Stimulated activated CD4-positive, alpha-beta T cell treated with anti-CD3 and anti-CD28 coated beads, Interleukin-1b, Interleukin-23, amount 100 ng/mL, for 48 hours (primary cell): Measurements from ENCODE around the gene SLC9A1.
"Not testable (repeated sequence)": the region's sequence is repeated elsewhere in the genome, so short reads cannot be mapped to it uniquely, and the experiment has no call there.

Experiments
- DNase-seq: peaks from one replicate; pipeline ENCODE4 v3.0.0-alpha.2; 2020

The SLC9A1 gene

GRCh38 chr1:27130798-27131197 is 24.1 kb downstream of the SLC9A1 start:
- no peak for DNase-seq

GRCh38 chr1:27129225-27129624 is 25.7 kb downstream of the SLC9A1 start:
- no peak for DNase-seq

GRCh38 chr1:27127419-27127818 is 27.5 kb downstream of the SLC9A1 start:
- no peak for DNase-seq

GRCh38 chr1:27126391-27126790 is 28.5 kb downstream of the SLC9A1 start:
- DNase-seq: no peak

GRCh38 chr1:27125125-27125524 is 29.8 kb downstream of the SLC9A1 start:
- DNase-seq: not testable (repeated sequence)

- no peak for DNase-seq
Measured at GRCh38 chr1:27124405-27124804, 30.5 kb downstream of the SLC9A1 start.

GRCh38 chr1:27122652-27123051 is 32.3 kb downstream of the SLC9A1 start:
- DNase-seq: no peak

GRCh38 chr1:27120854-27121253 is 34.1 kb downstream of the SLC9A1 start:
- no peak for DNase-seq

GRCh38 chr1:27118440-27118689 is 36.6 kb downstream of the SLC9A1 start:
- no peak for DNase-seq

GRCh38 chr1:27117733-27118439 is 37.0 kb downstream of the SLC9A1 start:
- DNase-seq: no peak

- DNase-seq: no peak
Measured at GRCh38 chr1:27116697-27117096, 38.2 kb downstream of the SLC9A1 start.

- DNase-seq: no peak
Measured at GRCh38 chr1:27116232-27116631, 38.7 kb downstream of the SLC9A1 start.

- DNase-seq: no peak
Measured at GRCh38 chr1:27114546-27114945, 40.4 kb downstream of the SLC9A1 start.

GRCh38 chr1:27113861-27114260 is 41.1 kb downstream of the SLC9A1 start:
- no peak for DNase-seq

- DNase-seq: peak; percentile 78
Measured at GRCh38 chr1:27111626-27112573, 43.0 kb downstream of the SLC9A1 start.

GRCh38 chr1:27109103-27109822 is 45.7 kb downstream of the SLC9A1 start:
- DNase-seq: peak; percentile 28

GRCh38 chr1:27108588-27108987 is 46.3 kb downstream of the SLC9A1 start:
- no peak for DNase-seq

- DNase-seq: no peak
Measured at GRCh38 chr1:27106561-27107323, 48.2 kb downstream of the SLC9A1 start.

GRCh38 chr1:27105018-27105417 is 49.9 kb downstream of the SLC9A1 start:
- no peak for DNase-seq

- no peak for DNase-seq
Measured at GRCh38 chr1:27103498-27103897, 51.4 kb downstream of the SLC9A1 start.

- peak; percentile 78 for DNase-seq
Measured at GRCh38 chr1:27102707-27103468, 52.0 kb downstream of the SLC9A1 start.

GRCh38 chr1:27102134-27102706 is 52.7 kb downstream of the SLC9A1 start:
- DNase-seq: no peak
